HUES48 (cell line): ENCODE data around the gene WDR44.
"Not testable (repeated sequence)": the region's sequence is repeated elsewhere in the genome, so short reads cannot be mapped to it uniquely, and the experiment has no call there.

ENCODE experiments used
- H3K27ac ChIP-seq: one replicate; pipeline ENCODE4 v1.7.0; 2013; ENCODE audit warnings: low read depth, low read length, inconsistent platforms
- H3K27me3 ChIP-seq: 2 replicates; pipeline ENCODE4 v1.6.1; 2013; ENCODE audit warnings: mild to moderate bottlenecking, low read length; ENCODE audit not compliant: control insufficient read depth, insufficient read depth
- H3K36me3 ChIP-seq: 2 replicates; pipeline ENCODE4 v1.6.1; 2013; ENCODE audit warnings: low read length; ENCODE audit not compliant: control insufficient read depth, insufficient read depth
- H3K4me1 ChIP-seq: 2 replicates; pipeline ENCODE4 v1.6.1; 2013; ENCODE audit warnings: mild to moderate bottlenecking, low read length; ENCODE audit not compliant: control insufficient read depth, insufficient read depth
- H3K4me3 ChIP-seq: 2 replicates; pipeline ENCODE4 v1.5.1; 2013; ENCODE audit warnings: mild to moderate bottlenecking, low read depth, low read length
- H3K9ac ChIP-seq: 2 replicates; pipeline ENCODE4 v1.6.1; 2013; ENCODE audit warnings: mild to moderate bottlenecking, low read depth, low read length, moderate library complexity
- H3K9me3 ChIP-seq: 2 replicates; pipeline ENCODE4 v1.6.1; 2013; ENCODE audit warnings: low read length; ENCODE audit not compliant: control insufficient read depth, insufficient read depth

The WDR44 gene

GRCh38 chrX:118480172-118480571 lies 134.3 kb downstream of the WDR44 start:
- H3K4me1 ChIP-seq, result no peaks in the 10 kb centered on the region
- H3K9ac ChIP-seq, result no peak overlapping the region
- no peaks in the 10 kb centered on the region for H3K36me3 ChIP-seq
- H3K27me3 ChIP-seq, result no peaks in the 10 kb centered on the region; the same call in 1 of the 2 replicates
- H3K4me3 ChIP-seq, result no peak overlapping the region
- H3K9me3 ChIP-seq, result no peaks in the 10 kb centered on the region
- H3K27ac ChIP-seq, result no peak overlapping the region

GRCh38 chrX:118482384-118482783 lies 136.5 kb downstream of the WDR44 start:
- H3K9me3 ChIP-seq, H3K27ac ChIP-seq, H3K36me3 ChIP-seq, H3K4me3 ChIP-seq, H3K27me3 ChIP-seq, H3K9ac ChIP-seq, H3K4me1 ChIP-seq: not testable (repeated sequence)

DNA sequence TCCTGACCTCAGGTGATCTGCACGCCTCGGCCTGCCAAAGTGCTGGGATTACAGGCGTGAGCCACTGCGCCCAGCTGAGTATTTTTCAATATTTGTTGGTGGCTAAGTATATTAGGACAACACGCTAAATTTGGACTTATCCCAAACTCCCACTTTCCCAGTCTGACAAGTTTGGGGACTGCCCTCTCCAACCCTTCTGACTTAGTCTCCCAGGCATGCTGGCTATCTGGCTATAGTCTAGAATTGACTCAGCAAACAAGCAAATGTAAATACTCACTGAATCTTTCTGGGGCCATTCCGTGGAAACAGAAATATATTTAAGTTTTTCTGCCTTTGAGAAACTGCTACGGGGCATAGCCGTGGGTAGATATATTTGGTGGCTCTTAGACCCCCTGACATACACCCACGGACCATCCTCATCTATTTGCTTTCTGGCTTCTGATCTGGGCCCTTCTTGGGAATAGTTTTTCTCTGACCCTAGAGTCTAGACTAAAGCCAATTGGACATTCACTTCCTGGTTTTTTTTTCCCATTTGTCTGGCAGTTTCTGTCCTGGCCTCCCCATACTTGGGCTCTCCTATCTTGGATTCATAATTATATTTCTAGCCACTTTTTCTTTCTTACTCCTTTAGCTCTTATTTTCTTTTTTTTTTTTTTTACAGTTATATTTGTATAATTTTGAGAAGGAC lies 138.5 kb downstream of the WDR44 start:
- H3K9ac ChIP-seq, result no peak overlapping the region
- H3K36me3 ChIP-seq, result no peaks in the 10 kb centered on the region
- no peaks in the 10 kb centered on the region for H3K27me3 ChIP-seq
- no peak overlapping the region for H3K27ac ChIP-seq
- no peaks in the 10 kb centered on the region for H3K4me1 ChIP-seq
- no peak overlapping the region for H3K4me3 ChIP-seq
- no peaks in the 10 kb centered on the region for H3K9me3 ChIP-seq

GRCh38 chrX:118486693-118487092 lies 140.8 kb downstream of the WDR44 start:
- not testable (repeated sequence) for H3K27ac ChIP-seq, H3K9me3 ChIP-seq, H3K36me3 ChIP-seq, H3K27me3 ChIP-seq, H3K4me1 ChIP-seq, H3K4me3 ChIP-seq, H3K9ac ChIP-seq

DNA sequence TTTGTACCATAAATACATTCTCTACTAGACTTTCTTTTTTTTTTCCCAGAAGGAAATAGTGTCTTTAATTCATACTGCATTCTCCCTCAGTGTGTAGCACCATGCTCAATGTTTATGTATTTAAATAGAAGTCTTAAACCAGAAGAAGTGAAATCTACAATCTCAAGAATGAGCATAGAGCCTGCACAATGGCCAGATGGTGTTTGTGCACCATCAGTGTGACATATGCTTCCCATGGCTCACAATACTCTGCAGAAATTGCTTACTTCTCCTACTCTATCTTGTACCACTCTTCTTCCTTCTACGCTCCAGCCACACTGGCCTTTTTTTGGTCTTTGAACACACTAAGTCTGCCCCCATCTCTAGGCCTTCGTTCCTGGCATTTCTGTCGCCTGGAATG lies 147.1 kb downstream of the WDR44 start:
- no peak overlapping the region for H3K27ac ChIP-seq
- no peak overlapping the region for H3K9ac ChIP-seq
- no peaks in the 10 kb centered on the region for H3K36me3 ChIP-seq
- H3K27me3 ChIP-seq, result peaks cover 36% of the 10 kb centered on the region
- no peak overlapping the region for H3K4me3 ChIP-seq
- H3K4me1 ChIP-seq, result peaks cover 18% of the 10 kb centered on the region
- no peaks in the 10 kb centered on the region for H3K9me3 ChIP-seq

DNA sequence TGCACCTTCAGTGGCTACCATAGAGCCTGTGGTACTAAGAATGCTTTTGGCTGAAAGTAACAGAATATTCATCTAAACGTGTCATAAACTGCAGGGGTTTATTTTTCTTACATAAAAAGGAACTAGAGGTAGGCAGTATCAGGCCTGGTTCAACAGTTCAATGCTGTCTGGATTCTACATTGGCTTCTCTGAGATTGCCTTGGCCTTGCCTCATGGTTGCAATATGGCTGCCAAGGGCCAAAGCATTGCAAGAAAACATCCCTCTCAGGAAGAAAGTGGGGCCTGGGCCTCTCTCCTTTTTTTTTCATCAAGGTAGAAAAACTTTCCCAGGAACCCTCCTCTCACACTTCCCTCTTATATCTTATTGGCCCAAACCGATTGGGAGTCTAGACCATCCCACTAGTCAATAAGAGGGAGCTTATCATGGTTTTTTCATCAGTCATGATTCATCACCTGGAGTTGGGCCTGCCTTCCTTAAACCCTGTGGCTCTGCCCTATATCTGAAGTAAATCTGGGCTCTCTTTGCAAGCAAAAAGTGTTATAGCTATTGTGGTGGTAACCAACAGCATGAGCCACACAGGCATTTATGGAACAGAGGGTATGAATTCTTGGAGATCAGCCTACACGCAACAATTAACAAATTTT lies 147.9 kb downstream of the WDR44 start:
- Histone ChIP-seq H3K4me3 (no peak overlapping the region), H3K27me3 (peaks cover 43% of the 10 kb centered on the region), H3K27ac (no peak overlapping the region), H3K36me3 (no peaks in the 10 kb centered on the region), H3K4me1 (peaks cover 26% of the 10 kb centered on the region), H3K9ac (no peak overlapping the region), H3K9me3 (no peaks in the 10 kb centered on the region)

DNA sequence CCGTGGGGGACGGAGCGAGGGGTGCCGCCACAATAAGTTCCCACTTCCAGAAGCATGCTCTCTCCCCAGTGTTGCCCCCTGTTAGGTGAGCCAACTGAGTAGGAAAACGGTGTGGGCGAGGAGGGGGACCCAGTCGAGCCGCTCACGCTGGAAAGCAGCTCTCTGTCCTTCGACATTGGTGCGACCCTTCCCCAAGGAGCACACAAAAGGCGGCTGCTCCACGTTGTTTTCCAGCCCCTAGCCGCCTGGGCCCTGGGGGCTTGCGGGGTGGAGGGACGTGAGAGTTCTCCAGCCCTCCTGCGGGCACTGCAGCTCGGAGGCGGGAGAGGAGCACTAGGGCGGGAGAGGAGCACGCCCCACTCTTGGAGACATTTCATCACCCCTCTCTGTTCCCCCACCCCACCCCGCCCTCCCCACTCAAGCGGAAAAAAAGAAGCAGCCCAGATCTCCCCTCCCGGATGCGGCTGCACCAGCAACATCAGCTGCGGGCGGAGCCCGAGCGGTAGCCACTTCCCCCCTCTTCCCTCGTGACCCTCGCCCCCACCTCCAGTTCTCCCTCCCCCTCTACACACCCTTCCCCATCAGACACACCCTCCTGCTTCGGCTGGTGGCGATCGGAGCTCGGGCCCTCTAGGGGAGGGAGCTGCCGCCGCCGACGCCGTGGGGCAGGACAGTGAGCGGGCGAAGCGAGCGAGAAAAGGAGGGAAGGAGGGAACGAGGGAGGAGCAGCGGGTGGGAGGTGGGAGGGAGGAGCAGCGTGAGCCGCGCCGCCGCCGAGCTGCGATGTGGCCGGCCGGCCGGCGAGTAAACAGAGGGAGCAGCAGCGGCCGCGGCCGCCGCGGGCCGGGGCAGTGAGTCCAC lies 149.4 kb downstream of the WDR44 start, which contains the start of gene DOCK11:
DOCK11 (plus strand) TSS at position 755 of the 861 bp plus-strand sequence. CDS start 157 bp downstream, outside the sequence.
- peak within 1 kb of the TSS; percentile 79 for H3K27ac ChIP-seq
- H3K4me3 ChIP-seq, result peak within 1 kb of the TSS; percentile 78
- no peaks in the 10 kb centered on the region for H3K9me3 ChIP-seq
- H3K4me1 ChIP-seq, result peaks cover 36% of the 10 kb centered on the region
- no peaks in the 10 kb centered on the region for H3K36me3 ChIP-seq
- peaks cover 41% of the 10 kb centered on the region for H3K27me3 ChIP-seq
- H3K9ac ChIP-seq, result peak within 1 kb of the TSS; percentile 54

GRCh38 chrX:118495958-118496762 lies 150.3 kb downstream of the WDR44 start:
- no peaks in the 10 kb centered on the region for H3K36me3 ChIP-seq
- H3K9ac ChIP-seq, result no peak overlapping the region; the same call in none of the 2 replicates
- H3K9me3 ChIP-seq, result no peaks in the 10 kb centered on the region
- H3K4me3 ChIP-seq, result peak overlapping the region; percentile 78
- no peak overlapping the region for H3K27ac ChIP-seq
- peaks cover 41% of the 10 kb centered on the region for H3K27me3 ChIP-seq
- H3K4me1 ChIP-seq, result peaks cover 36% of the 10 kb centered on the region

DNA sequence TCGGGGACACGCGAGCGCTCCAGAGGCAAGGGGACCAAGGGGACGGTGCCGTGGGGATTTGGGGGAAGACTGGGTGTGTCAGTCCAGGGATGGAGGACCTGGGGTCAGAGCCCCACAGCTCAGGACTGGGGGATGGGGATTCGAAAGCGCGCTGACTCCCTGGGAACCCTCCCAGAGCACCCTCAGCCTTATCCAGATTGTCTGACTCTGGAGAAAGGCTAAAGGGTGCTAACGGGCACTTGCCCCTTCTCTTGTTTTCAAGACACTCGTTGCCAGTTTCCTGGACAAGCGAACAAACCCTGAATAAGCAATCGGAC lies 150.8 kb downstream of the WDR44 start:
- H3K9me3 ChIP-seq, result no peaks in the 10 kb centered on the region
- H3K9ac ChIP-seq, result no peak overlapping the region; the same call in 1 of the 2 replicates
- H3K27ac ChIP-seq, result no peak overlapping the region
- peaks cover 36% of the 10 kb centered on the region for H3K4me1 ChIP-seq
- no peaks in the 10 kb centered on the region for H3K36me3 ChIP-seq
- peak overlapping the region; percentile 78 for H3K4me3 ChIP-seq
- H3K27me3 ChIP-seq, result peaks cover 41% of the 10 kb centered on the region

DNA sequence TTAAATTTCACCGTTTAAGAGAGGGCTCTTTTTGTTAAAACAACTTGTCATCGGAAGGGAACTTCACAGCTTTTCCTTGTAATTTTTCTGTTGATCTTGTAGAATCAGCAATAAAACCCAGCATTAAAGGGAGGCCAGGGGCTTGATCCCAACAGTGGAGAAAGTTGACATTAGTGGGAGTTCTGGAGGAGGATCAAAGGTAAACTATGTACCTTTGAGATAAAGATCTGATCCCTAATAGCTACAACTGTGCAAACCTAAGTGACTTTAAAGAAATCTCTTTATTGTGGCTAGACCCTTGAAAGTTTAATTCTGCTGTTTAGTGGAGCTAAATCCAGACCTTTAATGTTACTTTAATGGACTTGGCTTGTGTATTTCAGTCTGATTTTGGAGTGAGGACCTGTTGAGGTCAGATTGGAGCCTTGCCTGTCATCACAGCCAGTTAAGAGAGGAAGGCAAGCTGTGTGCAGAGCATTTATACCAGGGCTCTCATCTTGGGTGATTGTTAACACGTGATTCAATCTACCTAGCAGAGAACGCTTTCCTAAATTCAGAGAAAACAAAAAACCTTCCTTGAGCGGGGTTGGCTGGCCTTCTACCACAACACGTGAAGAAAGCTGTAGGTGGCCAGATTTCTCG lies 151.4 kb downstream of the WDR44 start:
- Histone ChIP-seq H3K4me1 (peaks cover 36% of the 10 kb centered on the region), H3K27ac (no peak overlapping the region), H3K9me3 (no peaks in the 10 kb centered on the region), H3K9ac (no peak overlapping the region), H3K4me3 (peak overlapping the region; percentile 78), H3K36me3 (no peaks in the 10 kb centered on the region), H3K27me3 (peaks cover 41% of the 10 kb centered on the region)
